Adrenal gland (tissue), 12 donors: ENCODE data around the gene ST3GAL3. TPM values are rescaled to one million over a fixed set of nuclear protein-coding genes. Genes with fewer than 3 reads are reported as not detected.

Experiments
- DNase-seq, 7 donors: peaks; one replicate each; pipeline ENCODE4 v3.0.0-alpha.2; 2019 to 2020
- H3K27ac ChIP-seq, 5 donors: fragments of 200-600 bp; sonication (generic) in 4 of 5; 1 replicate in 3 of 5; 2 replicates in 2 of 5; pipeline versions ENCODE4 v1.5.1 to v1.8.0; 2016 to 2020; ENCODE audit warnings: mild to moderate bottlenecking in 1 of 5
- H3K27me3 ChIP-seq: fragments of 200-600 bp; 2 replicates; pipeline ENCODE4 v1.8.0; 2021
- H3K36me3 ChIP-seq, 2 donors: fragments of 200-600 bp; replicated peaks in 1 of 2; 1 replicate in 1 of 2; 2 replicates in 1 of 2; pipeline versions ENCODE4 v1.5.1 to v1.8.0; 2018 to 2022
- H3K4me1 ChIP-seq, 2 donors: fragments of 200-600 bp; replicated peaks in 1 of 2; 1 replicate in 1 of 2; 2 replicates in 1 of 2; pipeline versions ENCODE4 v1.5.1 to v1.8.0; 2018 to 2021
- H3K4me3 ChIP-seq, 4 donors: fragments of 200-600 bp; sonication (generic) in 3 of 4; one replicate each; pipeline ENCODE4 v1.5.1; 2016 to 2018
- H3K9me3 ChIP-seq, 3 donors: fragments of 200-600 bp; sonication (generic) in 1 of 3; replicated peaks in 1 of 3; 1 replicate in 2 of 3; 2 replicates in 1 of 3; pipeline versions ENCODE4 v1.5.1 to v1.8.0; 2016 to 2021
- POLR2A ChIP-seq, 2 donors: fragments of 450-650 bp; IDR thresholded peaks; one replicate each; pipeline ENCODE4 v1.6.1; 2017; ENCODE audit warnings: antibody characterized with exemption in 2 of 2, mild to moderate bottlenecking in 2 of 2, moderate library complexity in 1 of 2
- WGBS, 4 donors: extraction: QIAGEN DNeasy Blood & Tissue Kit in 2 of 4; methylation state at CpG; one replicate each; pipeline versions ENCODE4 v1.1.5 to v1.1.7; 2013 to 2017; 5-methylcytosine and 5-hydroxymethylcytosine counted together
- intact Hi-C, 2 donors: fragments of 100-400 bp; cut with DNase I; formaldehyde crosslinking; loops; one replicate each; pipeline versions ENCODE4 v1.14.1 to v1.15.0; 2022 to 2023
- polyA plus RNA-seq, 3 donors: library from polyadenylated mRNA; stranded (reverse); fragments of 200-250 nt in 2 of 3; fragments of 350-450 nt in 1 of 3; fragmentation: Illumina TruSeq in 1 of 3; extraction: RNeasy Lipid Tissue Mini Kit (QIAGEN cat#74804) in 1 of 3; gene quantifications; one replicate each; pipeline ENCODE4 v1.2.3, GENCODE V29; 2013 to 2014
- total RNA-seq, 9 donors: library from RNA; depleted of rRNA in 4 of 9; stranded (reverse); fragments of >200 nt in 4 of 9; fragments of 120-200 nt in 1 of 9; fragmentation: NEBNext Ultra II Directional in 1 of 9; extraction: Animal tissue kit (Norgen Biotek cat#: 25700) in 1 of 9; gene quantifications; one replicate each; pipeline versions ENCODE4 v1.1.0 to v1.2.4, GENCODE V29; 2013 to 2023
- TF ChIP-seq, protein P1 (sequence below), 6 experiments: fragments of 450-650 bp in 4 of 6; fragments of 200-600 bp in 2 of 6; sonication (generic) in 1 of 6; IDR thresholded peaks; 1 replicate in 5 of 6; 2 replicates in 1 of 6; pipeline versions ENCODE4 v1.5.1 to v1.8.0; 2016 to 2021; ENCODE audit warnings: antibody characterized with exemption in 6 of 6, mild to moderate bottlenecking in 2 of 6, moderate library complexity in 1 of 6
- donor health status: healthy with polysubstance abuse.
- donor health status: Bipolar disorder and iron deficiency.
- donor health status: DM: yes; HTN: yes; CAD: no.
- donor health status: DM: no; HTN: no; CAD: no.
- donor health status: DM: no; HTN: no; CAD: no.
- donor health status: DM: yes; HTN: yes; CAD: no.

ST3GAL3 gene
- total and polyA plus RNA-seq, 12 donors = 15.6 to 47.5 (median 27.7) TPM

DNA sequence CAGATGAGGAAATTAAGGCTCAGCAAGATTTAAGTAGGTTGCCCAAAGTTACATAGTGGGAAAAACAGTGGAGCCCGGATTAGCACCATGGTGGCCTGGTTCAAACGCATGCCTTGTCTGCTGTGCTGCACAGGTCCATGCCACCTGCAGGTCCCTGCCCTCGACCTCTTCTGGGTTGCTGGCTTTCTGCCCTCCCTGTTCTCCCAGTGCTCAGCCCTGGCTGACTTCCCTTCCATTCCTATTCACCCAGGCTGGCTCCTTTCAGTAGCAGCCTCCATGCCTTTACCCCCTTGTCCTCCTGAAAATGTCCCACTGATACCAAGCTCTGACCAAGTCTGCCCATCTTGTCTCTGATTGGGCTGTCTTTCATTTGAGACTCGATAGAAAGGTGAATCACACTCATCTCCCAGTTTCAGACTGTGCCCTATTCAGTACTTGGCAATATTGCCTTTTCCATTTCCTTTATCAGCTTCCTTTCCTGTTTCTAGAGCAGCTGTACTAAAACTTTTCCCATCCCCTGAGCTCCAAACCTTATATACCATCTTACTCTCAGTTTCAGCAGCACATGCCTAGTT lies 75.8 kb downstream of the ST3GAL3 start:
- H3K27me3 ChIP-seq = no peaks in the 10 kb centered on the region
- TF ChIP-seq, protein P1, sequence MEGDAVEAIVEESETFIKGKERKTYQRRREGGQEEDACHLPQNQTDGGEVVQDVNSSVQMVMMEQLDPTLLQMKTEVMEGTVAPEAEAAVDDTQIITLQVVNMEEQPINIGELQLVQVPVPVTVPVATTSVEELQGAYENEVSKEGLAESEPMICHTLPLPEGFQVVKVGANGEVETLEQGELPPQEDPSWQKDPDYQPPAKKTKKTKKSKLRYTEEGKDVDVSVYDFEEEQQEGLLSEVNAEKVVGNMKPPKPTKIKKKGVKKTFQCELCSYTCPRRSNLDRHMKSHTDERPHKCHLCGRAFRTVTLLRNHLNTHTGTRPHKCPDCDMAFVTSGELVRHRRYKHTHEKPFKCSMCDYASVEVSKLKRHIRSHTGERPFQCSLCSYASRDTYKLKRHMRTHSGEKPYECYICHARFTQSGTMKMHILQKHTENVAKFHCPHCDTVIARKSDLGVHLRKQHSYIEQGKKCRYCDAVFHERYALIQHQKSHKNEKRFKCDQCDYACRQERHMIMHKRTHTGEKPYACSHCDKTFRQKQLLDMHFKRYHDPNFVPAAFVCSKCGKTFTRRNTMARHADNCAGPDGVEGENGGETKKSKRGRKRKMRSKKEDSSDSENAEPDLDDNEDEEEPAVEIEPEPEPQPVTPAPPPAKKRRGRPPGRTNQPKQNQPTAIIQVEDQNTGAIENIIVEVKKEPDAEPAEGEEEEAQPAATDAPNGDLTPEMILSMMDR (IDR thresholded peaks at IDR 0.05) = no peak
- no peak for TF ChIP-seq POLR2A (IDR thresholded peaks at IDR 0.05)
- no peak for DNase-seq
- H3K36me3 ChIP-seq = no peaks in the 10 kb centered on the region
- no peaks in the 10 kb centered on the region for H3K9me3 ChIP-seq
- intact Hi-C loops = no loop called here
- peaks cover 0 to 15% of the 10 kb centered on the region in 2 donors for H3K4me1 ChIP-seq
- WGBS, 4 donors = 72 to 76% (median 74%) methylated on average over 4 of the region's 4 CpGs
- H3K4me3 ChIP-seq = no peak overlapping the region
- H3K27ac ChIP-seq = no peak overlapping the region

DNA sequence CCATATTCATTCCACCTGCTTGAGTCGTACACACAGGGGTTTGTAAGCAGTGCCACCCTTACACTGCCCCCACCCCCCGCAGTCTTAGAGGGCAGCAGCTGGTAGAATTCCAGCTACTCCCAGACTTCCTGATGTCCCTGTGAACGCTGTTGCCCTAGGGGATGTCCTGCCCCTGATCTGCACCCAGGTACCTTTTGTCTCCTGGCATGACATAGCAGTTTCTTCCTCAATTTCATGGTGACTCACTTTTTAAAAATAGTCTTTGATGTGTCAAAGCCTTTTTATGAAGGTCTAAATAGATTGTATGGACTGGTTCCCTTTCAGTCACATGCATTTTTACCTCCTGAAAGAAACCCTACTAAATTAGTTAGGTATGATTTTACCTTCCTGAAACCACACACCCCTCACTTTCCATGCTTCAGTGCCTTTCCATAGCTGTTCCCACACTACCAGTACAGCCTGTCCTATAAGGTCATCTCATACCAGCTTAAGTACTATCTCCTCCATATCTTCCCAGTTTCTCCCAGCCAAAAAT lies 76.4 kb downstream of the ST3GAL3 start:
- 49 to 79% (median 61%) methylated on average over 3 of the region's 3 CpGs for WGBS, 4 donors
- H3K27ac ChIP-seq = peak overlapping the region in 1 of 5 donors; percentile 33
- peak in 4 of 7 donors; percentile 8 to 56 (median 22) for DNase-seq
- no peaks in the 10 kb centered on the region for H3K36me3 ChIP-seq
- H3K27me3 ChIP-seq = no peaks in the 10 kb centered on the region
- no peak overlapping the region for H3K4me3 ChIP-seq
- no peak for TF ChIP-seq POLR2A (IDR thresholded peaks at IDR 0.05)
- TF ChIP-seq, protein P1 (IDR thresholded peaks at IDR 0.05) = no peak
- intact Hi-C loops = no loop called here
- H3K4me1 ChIP-seq = peaks cover 0 to 15% of the 10 kb centered on the region in 2 donors
- no peaks in the 10 kb centered on the region for H3K9me3 ChIP-seq

DNA sequence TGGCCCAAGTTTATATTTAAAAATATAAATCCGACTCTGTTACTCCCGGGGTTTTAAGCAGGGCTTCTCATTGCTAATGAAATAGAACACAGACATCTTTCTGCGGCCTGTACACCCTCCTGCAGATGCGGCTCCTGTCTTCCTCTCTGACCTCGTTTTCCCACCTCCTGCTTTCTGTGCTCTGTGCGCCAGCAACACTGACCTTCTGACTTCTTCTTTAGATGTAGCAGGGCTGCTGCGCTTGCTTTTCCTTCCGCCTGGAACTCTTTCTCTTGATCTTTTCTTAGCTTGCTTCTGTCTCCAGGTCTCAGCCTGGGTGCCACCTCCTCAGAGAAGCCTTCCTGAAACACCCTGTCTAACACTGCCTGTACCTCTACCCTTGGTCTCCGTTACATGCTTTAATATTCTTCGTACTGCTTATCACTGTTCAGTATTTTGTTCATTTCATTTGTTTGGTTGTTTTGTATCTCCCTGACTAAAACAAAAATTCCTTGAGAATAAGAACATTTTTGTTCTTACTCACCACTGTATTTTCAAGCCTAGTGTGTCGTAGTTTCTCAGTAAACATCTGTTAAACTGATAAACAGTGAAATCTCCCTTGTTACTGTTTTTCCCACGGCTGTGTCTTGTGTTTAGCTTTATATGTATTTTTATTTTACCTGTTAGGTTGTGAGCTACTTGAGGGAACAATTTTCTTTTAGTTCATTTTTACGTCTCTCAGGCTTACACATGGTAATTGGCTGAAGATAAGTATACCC lies 79.0 kb downstream of the ST3GAL3 start:
- Histone ChIP-seq H3K27me3 (no peaks in the 10 kb centered on the region), H3K27ac (peak overlapping the region in 1 of 5 donors; percentile 4), H3K9me3 (no peaks in the 10 kb centered on the region), H3K36me3 (no peaks in the 10 kb centered on the region), H3K4me3 (no peak overlapping the region), H3K4me1 (peaks cover 0 to 15% of the 10 kb centered on the region in 2 donors)
- DNase-seq = peak in 4 of 7 donors; percentile 20 to 55 (median 35)
- intact Hi-C loops = no loop called here
- TF ChIP-seq POLR2A (IDR thresholded peaks at IDR 0.05) = no peak
- TF ChIP-seq, protein P1 (IDR thresholded peaks at IDR 0.05) = no peak
- WGBS, 4 donors = 60 to 66% (median 65%) methylated on average over 13 of the region's 13 CpGs

GRCh38 chr1:43786960-43787359 lies 79.6 kb downstream of the ST3GAL3 start:
- Histone ChIP-seq H3K27ac (peak overlapping the region in 1 of 5 donors; percentile 4), H3K36me3 (no peaks in the 10 kb centered on the region), H3K4me3 (no peak overlapping the region), H3K9me3 (no peaks in the 10 kb centered on the region), H3K27me3 (no peaks in the 10 kb centered on the region), H3K4me1 (peaks cover 0 to 15% of the 10 kb centered on the region in 2 donors)
- WGBS, 4 donors = 59 to 85% (median 64%) methylated on average over 1 of the region's 1 CpG
- intact Hi-C loops = no loop called here
- no peak for DNase-seq
- no peak for TF ChIP-seq POLR2A (IDR thresholded peaks at IDR 0.05)
- TF ChIP-seq, protein P1 (IDR thresholded peaks at IDR 0.05) = no peak
